DMS79 treated with DMSO at 0.1 percent for 48 hours (cell line): Measurements from ENCODE around the gene HMGCS1.
"Not testable (repeated sequence)": the region's sequence is repeated elsewhere in the genome, so short reads cannot be mapped to it uniquely, and the experiment has no call there.

Experiments
- DNase-seq: peaks from one replicate; lab custom pipeline; 2025; lab: John Stamatoyannopoulos, UW

Gene HMGCS1

GRCh38 chr5:43313035-43313853 lies at the start of gene HMGCS1:
Gene HMGCS1 (minus strand): TSS chr5:43313412. CDS start chr5:43298965, 14,447 bp downstream.
- peak; percentile 97 for DNase-seq

GRCh38 chr5:43358726-43359125 lies 45.5 kb upstream of the HMGCS1 start:
- DNase-seq: no peak

- no peak for DNase-seq
Measured at GRCh38 chr5:43358301-43358700, 45.1 kb upstream of the HMGCS1 start.

GRCh38 chr5:43357878-43358281 lies 44.7 kb upstream of the HMGCS1 start:
- DNase-seq: no peak

- DNase-seq: no peak
Measured at GRCh38 chr5:43357067-43357466, 43.9 kb upstream of the HMGCS1 start.

GRCh38 chr5:43354774-43355173 lies 41.6 kb upstream of the HMGCS1 start:
- no peak for DNase-seq

GRCh38 chr5:43353668-43354067 lies 40.5 kb upstream of the HMGCS1 start:
- DNase-seq: no peak

GRCh38 chr5:43352915-43353314 lies 39.7 kb upstream of the HMGCS1 start:
- no peak for DNase-seq

- no peak for DNase-seq
Measured at GRCh38 chr5:43352131-43352530, 38.9 kb upstream of the HMGCS1 start.

- DNase-seq: no peak
Measured at GRCh38 chr5:43348861-43349363, 35.7 kb upstream of the HMGCS1 start.

- no peak for DNase-seq
Measured at GRCh38 chr5:43348207-43348606, 35.0 kb upstream of the HMGCS1 start.

GRCh38 chr5:43338862-43339261 lies 25.6 kb upstream of the HMGCS1 start:
- no peak for DNase-seq

- DNase-seq: no peak
Measured at GRCh38 chr5:43336159-43336558, 22.9 kb upstream of the HMGCS1 start.

- DNase-seq: no peak
Measured at GRCh38 chr5:43335681-43336080, 22.5 kb upstream of the HMGCS1 start.

GRCh38 chr5:43332401-43332800 lies 19.2 kb upstream of the HMGCS1 start:
- DNase-seq: no peak

- not testable (repeated sequence) for DNase-seq
Measured at GRCh38 chr5:43325624-43326023, 12.4 kb upstream of the HMGCS1 start.

- DNase-seq: not testable (repeated sequence)
Measured at GRCh38 chr5:43323488-43323887, 10.3 kb upstream of the HMGCS1 start.

- no peak for DNase-seq
Measured at GRCh38 chr5:43320846-43321245, 7.6 kb upstream of the HMGCS1 start.

GRCh38 chr5:43316421-43316820 lies 3.2 kb upstream of the HMGCS1 start:
- DNase-seq: no peak

- no peak for DNase-seq
Measured at GRCh38 chr5:43315682-43316081, 2.5 kb upstream of the HMGCS1 start.

GRCh38 chr5:43315263-43315662 lies 2.1 kb upstream of the HMGCS1 start:
- no peak for DNase-seq

GRCh38 chr5:43314724-43315123 lies 1.5 kb upstream of the HMGCS1 start:
- DNase-seq: peak; percentile 8

- DNase-seq: peak; percentile 85
Measured at GRCh38 chr5:43313854-43314457, 744 bp upstream of the HMGCS1 start.

- DNase-seq: no peak
Measured at GRCh38 chr5:43312699-43313034, 545 bp downstream of the HMGCS1 start.
